HepG2 (cell line): ENCODE measurements around the gene TMBIM1. TPM values are rescaled to one million over a fixed set of nuclear protein-coding genes. Genes with fewer than 3 reads are reported as not detected.

Experiments
- ARNT2 ChIP-seq: sonication (generic); formaldehyde crosslinking; IDR thresholded peaks from 2 replicates; pipeline ENCODE4 v1.8.0; 2022; ENCODE audit warnings: mild to moderate bottlenecking, low read depth, missing genetic modification reagents, moderate library complexity
- ATM ChIP-seq: fragments of 450-650 bp; IDR thresholded peaks from 2 replicates; pipeline ENCODE4 v1.7.1; 2017; ENCODE audit warnings: mild to moderate bottlenecking, borderline replicate concordance
- MIER3 ChIP-seq: IDR thresholded peaks from 2 replicates; pipeline ENCODE4 v1.6.1; 2016; ENCODE audit warnings: missing compliant biosample characterization, borderline replicate concordance
- SNRNP70 ChIP-seq: fragments of 200-400 bp; formaldehyde crosslinking; IDR thresholded peaks from 2 replicates; pipeline ENCODE4 v1.6.1; 2017; ENCODE audit warnings: mild to moderate bottlenecking, low read depth, low read length, moderate library complexity
- TBP ChIP-seq: sonication (generic); formaldehyde crosslinking; IDR thresholded peaks from 2 replicates; pipeline ENCODE4 v1.5.0; 2020; ENCODE audit warnings: missing genetic modification reagents
- TGIF2 ChIP-seq: IDR thresholded peaks from 2 replicates; pipeline ENCODE4 v1.6.1; 2016; ENCODE audit warnings: control low read depth, missing compliant biosample characterization
- THAP11 ChIP-seq: IDR thresholded peaks from 2 replicates; pipeline ENCODE4 v1.6.1; 2016; ENCODE audit warnings: missing biosample characterization, missing genetic modification reagents
- ZEB1 ChIP-seq: IDR thresholded peaks from 2 replicates; pipeline ENCODE4 v1.6.1; 2012; ENCODE audit warnings: mild to moderate bottlenecking, low read depth, inconsistent platforms; ENCODE audit not compliant: insufficient replicate concordance
- ZNF513 ChIP-seq: sonication (generic); formaldehyde crosslinking; conservative IDR thresholded peaks from 2 replicates; pipeline ENCODE4 v1.5.0; 2020; ENCODE audit warnings: missing genetic modification reagents
- ZNF660 ChIP-seq: sonication (generic); formaldehyde crosslinking; IDR thresholded peaks from 2 replicates; pipeline ENCODE4 v1.5.1; 2020; ENCODE audit warnings: mild to moderate bottlenecking, low read depth, missing genetic modification reagents, borderline replicate concordance
- polyA plus RNA-seq, 8 experiments: library from polyadenylated mRNA; depleted of rRNA in 3 of 8; stranded (reverse) in 7 of 8; unstranded in 1 of 8; fragments of >200 nt; fragmentation: Illumina TruSeq in 4 of 8; extraction: Trizol in 4 of 8; gene quantifications; 2 replicates each; pipeline versions ENCODE4 v1.2.1 to v1.2.3, GENCODE V29; 2011 to 2016; ENCODE audit warnings: low read depth in 4 of 8, missing spikeins in 1 of 8, mixed read lengths in 1 of 8; ENCODE audit not compliant: insufficient read depth in 1 of 8
- total RNA-seq, 5 experiments: library from RNA; depleted of rRNA; stranded (reverse); fragments of >200 nt; fragmentation: Illumina TruSeq; extraction: Trizol; gene quantifications; 2 replicates each; pipeline ENCODE4 v1.2.3, GENCODE V29; 2016; ENCODE audit warnings: low read depth in 1 of 5
- TF ChIP-seq, protein P1 (sequence below): fragments of 450-650 bp; IDR thresholded peaks from 2 replicates; pipeline ENCODE4 v1.6.1; 2016
- TF ChIP-seq, protein P2 (sequence below), 2 experiments: sonication (generic) in 1 of 2; formaldehyde crosslinking in 1 of 2; IDR thresholded peaks; 2 replicates each; pipeline versions ENCODE4 v1.6.1 to v1.9.0; 2014 to 2022; ENCODE audit warnings: antibody characterized with exemption in 1 of 2, borderline replicate concordance in 1 of 2, inconsistent platforms in 1 of 2, low read depth in 1 of 2, missing genetic modification reagents in 1 of 2
- TF ChIP-seq, protein P3 (sequence below): sonication (generic); formaldehyde crosslinking; IDR thresholded peaks from 2 replicates; pipeline ENCODE4 v1.9.0; 2021; ENCODE audit warnings: mild to moderate bottlenecking, missing genetic modification reagents

Gene TMBIM1
- total and polyA plus RNA-seq, 2 of the 13 experiments (the other 11 are each of a cell fraction or from before 2014, with no cell fraction given): 127 to 139 TPM

DNA sequence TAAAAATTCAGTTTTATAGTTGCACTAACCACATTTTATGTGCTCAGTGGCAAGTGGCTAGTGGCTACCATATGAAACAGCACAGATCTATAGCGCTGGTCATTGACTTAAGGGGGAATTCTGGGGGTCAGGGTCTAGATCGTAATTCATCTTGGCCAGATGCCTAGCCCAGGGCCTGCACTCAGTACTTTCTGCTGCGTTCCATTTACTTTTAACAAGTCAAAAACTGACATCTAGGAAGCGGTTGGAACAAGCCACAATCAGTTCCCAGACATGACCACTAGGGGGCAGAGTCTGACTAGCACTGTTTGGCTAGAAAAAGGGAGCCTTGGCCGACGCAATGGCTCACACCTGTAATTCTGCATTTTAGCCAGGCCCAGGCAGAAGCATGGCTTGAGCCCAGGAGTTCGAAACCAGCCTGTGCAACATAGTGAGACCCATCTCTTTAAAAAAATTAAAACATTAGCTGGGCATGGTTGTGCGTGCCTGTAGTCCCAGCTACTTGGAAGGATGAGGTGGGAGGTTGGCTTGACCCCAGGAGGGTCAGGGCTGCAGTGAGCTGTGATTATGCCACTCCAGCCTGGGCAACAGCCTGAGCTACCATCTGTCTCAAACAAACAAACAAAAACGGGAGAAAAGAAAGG is 9.0 kb upstream of the TMBIM1 start (continued):
- TF ChIP-seq ZNF513 (CRISPR knock-in tag) (no peak), SNRNP70 (no peak), ZEB1 (peak; percentile 77), TGIF2 (CRISPR knock-in tag) (0 out of 2 replicates have a peak, but pooled peaks have one; percentile 30), TBP (no peak), THAP11 (peak; percentile 73), ZNF660 (CRISPR knock-in tag) (no peak), MIER3 (CRISPR knock-in tag) (peak; percentile 62; the same call in 1 of the 2 replicates), ATM (no peak), ARNT2 (no peak)
- TF ChIP-seq, protein P1, sequence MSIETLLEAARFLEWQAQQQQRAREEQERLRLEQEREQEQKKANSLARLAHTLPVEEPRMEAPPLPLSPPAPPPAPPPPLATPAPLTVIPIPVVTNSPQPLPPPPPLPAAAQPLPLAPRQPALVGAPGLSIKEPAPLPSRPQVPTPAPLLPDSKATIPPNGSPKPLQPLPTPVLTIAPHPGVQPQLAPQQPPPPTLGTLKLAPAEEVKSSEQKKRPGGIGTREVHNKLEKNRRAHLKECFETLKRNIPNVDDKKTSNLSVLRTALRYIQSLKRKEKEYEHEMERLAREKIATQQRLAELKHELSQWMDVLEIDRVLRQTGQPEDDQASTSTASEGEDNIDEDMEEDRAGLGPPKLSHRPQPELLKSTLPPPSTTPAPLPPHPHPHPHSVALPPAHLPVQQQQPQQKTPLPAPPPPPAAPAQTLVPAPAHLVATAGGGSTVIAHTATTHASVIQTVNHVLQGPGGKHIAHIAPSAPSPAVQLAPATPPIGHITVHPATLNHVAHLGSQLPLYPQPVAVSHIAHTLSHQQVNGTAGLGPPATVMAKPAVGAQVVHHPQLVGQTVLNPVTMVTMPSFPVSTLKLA: no peak
- TF ChIP-seq, protein P2, sequence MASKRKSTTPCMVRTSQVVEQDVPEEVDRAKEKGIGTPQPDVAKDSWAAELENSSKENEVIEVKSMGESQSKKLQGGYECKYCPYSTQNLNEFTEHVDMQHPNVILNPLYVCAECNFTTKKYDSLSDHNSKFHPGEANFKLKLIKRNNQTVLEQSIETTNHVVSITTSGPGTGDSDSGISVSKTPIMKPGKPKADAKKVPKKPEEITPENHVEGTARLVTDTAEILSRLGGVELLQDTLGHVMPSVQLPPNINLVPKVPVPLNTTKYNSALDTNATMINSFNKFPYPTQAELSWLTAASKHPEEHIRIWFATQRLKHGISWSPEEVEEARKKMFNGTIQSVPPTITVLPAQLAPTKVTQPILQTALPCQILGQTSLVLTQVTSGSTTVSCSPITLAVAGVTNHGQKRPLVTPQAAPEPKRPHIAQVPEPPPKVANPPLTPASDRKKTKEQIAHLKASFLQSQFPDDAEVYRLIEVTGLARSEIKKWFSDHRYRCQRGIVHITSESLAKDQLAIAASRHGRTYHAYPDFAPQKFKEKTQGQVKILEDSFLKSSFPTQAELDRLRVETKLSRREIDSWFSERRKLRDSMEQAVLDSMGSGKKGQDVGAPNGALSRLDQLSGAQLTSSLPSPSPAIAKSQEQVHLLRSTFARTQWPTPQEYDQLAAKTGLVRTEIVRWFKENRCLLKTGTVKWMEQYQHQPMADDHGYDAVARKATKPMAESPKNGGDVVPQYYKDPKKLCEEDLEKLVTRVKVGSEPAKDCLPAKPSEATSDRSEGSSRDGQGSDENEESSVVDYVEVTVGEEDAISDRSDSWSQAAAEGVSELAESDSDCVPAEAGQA (IDR thresholded peaks at IDR 0.05; ENCODE audit: low read depth): no peak
- TF ChIP-seq, protein P2 (CRISPR knock-in tag; IDR thresholded peaks at IDR 0.05; ENCODE audit: borderline replicate concordance): no peak
- TF ChIP-seq, protein P3, sequence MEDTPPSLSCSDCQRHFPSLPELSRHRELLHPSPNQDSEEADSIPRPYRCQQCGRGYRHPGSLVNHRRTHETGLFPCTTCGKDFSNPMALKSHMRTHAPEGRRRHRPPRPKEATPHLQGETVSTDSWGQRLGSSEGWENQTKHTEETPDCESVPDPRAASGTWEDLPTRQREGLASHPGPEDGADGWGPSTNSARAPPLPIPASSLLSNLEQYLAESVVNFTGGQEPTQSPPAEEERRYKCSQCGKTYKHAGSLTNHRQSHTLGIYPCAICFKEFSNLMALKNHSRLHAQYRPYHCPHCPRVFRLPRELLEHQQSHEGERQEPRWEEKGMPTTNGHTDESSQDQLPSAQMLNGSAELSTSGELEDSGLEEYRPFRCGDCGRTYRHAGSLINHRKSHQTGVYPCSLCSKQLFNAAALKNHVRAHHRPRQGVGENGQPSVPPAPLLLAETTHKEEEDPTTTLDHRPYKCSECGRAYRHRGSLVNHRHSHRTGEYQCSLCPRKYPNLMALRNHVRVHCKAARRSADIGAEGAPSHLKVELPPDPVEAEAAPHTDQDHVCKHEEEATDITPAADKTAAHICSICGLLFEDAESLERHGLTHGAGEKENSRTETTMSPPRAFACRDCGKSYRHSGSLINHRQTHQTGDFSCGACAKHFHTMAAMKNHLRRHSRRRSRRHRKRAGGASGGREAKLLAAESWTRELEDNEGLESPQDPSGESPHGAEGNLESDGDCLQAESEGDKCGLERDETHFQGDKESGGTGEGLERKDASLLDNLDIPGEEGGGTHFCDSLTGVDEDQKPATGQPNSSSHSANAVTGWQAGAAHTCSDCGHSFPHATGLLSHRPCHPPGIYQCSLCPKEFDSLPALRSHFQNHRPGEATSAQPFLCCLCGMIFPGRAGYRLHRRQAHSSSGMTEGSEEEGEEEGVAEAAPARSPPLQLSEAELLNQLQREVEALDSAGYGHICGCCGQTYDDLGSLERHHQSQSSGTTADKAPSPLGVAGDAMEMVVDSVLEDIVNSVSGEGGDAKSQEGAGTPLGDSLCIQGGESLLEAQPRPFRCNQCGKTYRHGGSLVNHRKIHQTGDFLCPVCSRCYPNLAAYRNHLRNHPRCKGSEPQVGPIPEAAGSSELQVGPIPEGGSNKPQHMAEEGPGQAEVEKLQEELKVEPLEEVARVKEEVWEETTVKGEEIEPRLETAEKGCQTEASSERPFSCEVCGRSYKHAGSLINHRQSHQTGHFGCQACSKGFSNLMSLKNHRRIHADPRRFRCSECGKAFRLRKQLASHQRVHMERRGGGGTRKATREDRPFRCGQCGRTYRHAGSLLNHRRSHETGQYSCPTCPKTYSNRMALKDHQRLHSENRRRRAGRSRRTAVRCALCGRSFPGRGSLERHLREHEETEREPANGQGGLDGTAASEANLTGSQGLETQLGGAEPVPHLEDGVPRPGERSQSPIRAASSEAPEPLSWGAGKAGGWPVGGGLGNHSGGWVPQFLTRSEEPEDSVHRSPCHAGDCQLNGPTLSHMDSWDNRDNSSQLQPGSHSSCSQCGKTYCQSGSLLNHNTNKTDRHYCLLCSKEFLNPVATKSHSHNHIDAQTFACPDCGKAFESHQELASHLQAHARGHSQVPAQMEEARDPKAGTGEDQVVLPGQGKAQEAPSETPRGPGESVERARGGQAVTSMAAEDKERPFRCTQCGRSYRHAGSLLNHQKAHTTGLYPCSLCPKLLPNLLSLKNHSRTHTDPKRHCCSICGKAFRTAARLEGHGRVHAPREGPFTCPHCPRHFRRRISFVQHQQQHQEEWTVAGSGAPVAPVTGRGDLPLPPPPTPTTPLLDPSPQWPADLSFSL (CRISPR knock-in tag): no peak
